HuH-7 (cell line): Measurements from ENCODE around the gene ZNF420.
A peak's percentile ranks its signal among the peaks of the same experiment; 100 is the strongest.
"Not testable (repeated sequence)": the region's sequence is repeated elsewhere in the genome, so short reads cannot be mapped to it uniquely, and the experiment has no call there.

Experiments
- DNase-seq: peaks from one replicate; pipeline ENCODE4 v3.0.0; 2011; ENCODE audit warnings: low spot score

The ZNF420 gene

DNA sequence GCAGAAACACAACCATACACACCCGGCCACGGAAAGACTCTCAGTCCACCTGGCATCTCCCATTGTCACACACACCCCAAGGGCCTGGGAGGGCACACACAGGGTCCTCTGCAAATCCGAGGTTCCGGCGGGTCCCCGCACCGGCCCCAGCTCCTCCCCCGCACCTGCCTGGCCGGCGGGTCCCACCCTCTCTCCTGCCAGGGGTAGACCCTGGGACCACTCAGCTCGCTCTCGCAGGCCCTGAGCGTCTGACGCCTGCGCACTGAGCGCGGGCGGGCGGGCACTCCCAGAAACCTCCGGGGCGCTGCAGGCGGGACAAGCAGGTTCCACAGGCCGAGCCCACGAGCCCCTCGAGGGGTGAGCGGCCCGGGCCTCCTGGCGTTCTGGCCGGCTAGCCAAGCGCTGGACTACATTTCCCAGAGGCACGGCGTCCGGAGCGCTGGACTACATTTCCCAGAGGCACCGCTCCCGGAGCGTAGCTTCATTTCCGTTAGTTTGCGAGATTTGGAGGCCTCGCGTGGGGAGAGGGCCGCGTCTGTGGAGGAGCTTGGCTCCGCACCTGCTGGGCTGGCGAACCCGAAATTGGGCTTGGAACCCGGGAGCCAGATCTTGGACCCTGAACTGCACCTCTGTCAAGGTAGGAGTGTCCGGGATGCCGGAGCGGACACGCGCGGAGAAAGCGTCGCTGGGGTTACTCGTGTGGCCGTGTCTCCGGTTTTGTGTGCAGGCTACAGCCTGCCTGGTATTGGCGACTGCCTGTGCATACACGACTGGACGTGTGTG is at the start of gene ZNF420:
Gene ZNF420, plus strand, starts transcription at position 500 of the 783 bp plus-strand sequence. CDS start 10,686 bp downstream, outside the sequence.
- peak; percentile 76 for DNase-seq

DNA sequence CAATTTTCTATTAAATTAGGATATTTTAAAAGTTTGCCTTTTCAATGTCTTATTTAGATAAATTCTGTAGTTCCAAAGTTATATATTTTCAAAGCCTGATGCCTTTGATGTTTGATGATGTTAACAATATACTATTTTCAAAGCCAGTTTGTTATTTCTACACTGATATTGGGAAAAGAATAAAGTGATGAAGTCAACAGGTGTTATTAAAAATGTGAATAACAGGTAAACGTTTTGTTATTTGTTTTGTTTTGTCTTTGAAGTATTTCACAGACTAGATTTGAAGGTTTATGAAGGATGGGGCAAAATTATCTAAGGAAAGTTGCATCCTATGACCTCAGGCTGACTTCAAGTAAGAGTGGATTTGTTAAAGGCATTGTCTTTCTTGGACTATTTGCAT is 33.1 kb upstream of the ZNF420 start:
- no peak for DNase-seq

DNA sequence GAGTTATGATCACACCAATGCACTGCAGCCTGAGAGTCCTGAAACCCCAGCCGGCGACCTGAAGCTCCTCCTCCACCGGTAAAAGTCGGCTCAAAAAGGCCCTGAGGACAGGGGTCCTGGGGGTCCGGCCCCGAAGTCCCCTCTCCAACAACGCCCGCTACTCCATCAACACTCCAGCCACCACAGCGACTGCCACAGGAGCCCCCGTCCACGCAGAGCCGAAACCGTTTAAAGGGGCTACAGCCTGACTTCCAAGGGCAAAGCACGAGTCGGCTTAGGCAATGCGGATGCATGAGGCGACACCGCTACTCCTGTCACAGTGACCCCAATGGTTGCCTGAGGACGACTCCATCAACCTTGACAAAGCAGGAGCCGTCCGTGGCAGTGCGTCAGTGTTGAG is 22.9 kb upstream of the ZNF420 start:
- DNase-seq = no peak

DNA sequence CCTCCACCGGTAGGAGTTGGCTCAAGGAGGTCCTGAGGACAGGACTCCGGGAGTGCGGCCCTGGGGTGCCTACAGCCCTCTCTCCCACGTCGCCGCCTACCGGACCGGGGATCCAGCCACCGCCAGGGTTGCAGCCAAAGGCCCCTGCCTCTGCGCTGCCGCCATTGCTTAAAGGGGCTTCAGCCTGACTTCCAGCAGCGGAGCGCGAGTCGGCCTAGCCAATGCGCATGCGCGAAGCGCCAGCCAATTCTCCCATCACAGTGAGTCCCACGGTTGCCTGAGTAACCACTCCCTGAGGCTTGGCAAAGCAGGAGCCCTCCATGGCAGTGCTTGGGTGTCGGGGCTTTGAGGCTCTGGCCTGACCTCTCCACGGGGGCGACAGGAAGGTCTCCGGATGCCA is 21.5 kb upstream of the ZNF420 start:
- DNase-seq = no peak

DNA sequence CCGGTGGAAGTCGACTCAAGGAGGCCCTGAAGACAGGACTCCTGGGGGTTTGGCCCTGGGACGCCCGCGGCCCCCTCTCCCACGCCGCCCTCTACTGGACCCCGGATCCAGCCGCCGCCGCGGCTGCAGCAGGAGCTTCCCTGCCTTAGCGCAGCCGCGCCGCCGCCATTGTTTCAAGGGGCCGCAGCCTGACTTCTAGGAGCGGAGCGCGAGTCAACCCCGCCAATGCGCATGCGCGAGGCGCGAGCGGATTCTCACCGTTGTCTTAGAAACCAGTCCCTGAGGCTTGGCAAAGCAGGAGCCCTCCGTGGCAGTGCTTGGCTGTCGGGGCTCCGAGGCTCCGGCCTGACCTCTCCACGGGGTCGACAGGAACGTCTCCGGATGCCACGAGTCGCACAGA is 19.1 kb upstream of the ZNF420 start:
- no peak for DNase-seq

DNA sequence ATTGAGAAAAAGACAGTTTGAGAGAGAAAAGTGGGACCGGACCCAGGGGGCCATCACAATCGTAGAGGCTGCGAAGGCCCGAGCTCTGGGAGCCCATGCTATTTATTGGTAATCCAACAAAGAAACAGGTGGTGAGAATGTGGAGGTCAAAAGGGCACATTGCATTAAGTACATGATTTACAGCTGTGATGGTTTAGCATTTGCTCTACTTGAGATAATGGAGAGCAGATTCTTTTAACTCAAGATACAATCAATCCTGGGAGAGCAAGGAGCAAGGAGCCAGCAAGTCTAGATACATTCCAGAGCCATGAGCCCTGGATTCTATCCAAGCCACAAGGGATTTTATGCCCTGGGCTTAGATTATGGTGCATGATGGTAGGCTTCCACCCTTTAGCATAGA is 13.3 kb upstream of the ZNF420 start:
- not testable (repeated sequence) for DNase-seq

DNA sequence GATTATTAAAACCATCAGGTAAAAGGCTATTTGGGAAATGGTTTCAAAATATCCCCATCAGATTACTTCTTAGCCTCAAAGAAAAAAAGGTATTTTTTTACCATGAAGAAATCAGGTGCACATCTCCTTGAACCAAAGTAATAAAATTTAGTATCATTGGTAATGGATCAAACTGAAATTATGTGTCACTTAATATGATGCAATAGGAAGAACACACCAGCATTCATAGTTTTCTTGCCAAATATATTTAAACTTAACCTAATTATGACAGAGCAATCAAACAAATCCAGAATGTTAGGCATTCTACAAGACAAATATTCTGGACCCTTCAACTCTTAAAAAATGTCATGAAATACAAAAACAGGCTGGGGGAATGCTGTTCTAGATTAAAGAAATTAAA is 4.1 kb upstream of the ZNF420 start:
- no peak for DNase-seq

DNA sequence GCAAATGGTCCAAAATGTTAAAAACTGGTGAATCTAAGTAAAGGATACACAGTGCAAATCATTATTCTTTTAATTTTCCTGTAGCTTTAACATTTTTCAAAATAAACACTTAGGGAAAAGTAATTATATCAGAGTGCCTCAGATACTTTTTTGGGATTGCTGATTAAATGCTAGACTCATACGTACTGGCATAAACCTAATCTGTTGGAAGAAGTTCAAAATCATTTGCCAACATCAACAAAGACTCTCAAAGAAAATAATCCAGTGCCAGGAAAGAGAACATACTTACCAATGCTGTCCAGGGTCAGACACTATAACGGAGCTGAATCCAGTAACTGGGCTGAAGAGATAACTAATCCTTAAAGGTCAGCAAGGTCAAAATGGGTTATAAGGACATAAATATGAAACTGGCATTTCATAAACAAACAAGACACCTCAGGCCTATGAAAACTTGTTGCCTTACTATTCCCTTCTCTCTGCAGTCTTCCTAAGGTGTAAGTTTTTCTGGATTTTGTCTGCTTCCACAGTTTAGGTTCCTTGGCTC is 3.3 kb upstream of the ZNF420 start:
- no peak for DNase-seq

DNA sequence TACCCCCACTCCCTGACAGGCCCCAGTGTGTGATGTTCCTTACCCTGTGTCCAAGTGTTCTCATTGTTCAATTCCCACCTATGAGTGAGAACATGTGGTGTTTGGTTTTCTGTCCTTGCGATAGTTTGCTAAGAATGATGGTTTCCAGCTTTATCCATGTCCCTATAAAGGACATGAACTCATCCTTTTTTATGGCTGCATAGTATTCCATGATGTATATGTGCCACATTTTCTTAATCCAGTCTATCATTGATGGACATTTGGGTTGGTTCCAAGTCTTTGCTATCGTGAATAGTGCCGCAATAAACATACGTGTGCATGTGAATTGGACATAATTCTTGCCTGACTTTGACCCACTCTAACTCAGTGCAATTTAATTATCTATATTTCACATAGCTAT is 1.7 kb upstream of the ZNF420 start:
- DNase-seq = not testable (repeated sequence)

DNA sequence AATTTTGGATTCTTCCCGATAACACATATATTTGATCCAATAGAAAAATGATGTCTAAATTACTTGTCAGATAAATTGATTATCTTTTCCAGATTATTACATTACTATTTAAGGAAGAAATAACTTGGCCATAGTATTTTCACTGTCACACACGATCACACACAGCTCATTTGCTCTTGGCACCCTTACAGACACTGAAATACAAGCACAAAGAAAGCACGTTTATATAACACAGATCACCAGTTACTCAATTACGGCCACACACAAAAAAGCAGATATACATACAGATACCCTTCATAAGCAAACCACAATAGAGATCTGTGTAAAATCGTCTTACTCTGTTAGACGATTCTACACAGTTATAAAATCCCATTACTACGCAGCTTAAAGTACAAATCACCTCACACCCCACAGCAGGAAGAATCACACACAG is 716 bp upstream of the ZNF420 start:
- DNase-seq = no peak

DNA sequence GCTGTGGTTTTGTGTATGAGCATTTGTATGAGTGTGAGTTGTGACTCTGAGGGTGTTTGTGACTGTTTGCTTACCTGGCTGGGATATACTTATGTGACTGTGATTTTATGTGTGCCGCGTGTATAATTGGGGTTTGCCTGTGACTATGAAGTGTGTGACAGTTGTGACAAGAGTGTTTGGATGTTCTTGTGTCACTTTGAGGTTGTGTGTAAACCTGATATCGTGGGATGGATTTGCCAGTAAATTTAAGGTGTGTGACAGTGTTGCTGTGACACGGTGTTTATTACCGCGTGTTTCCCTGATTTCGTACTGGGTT is 442 bp downstream of the ZNF420 start:
- no peak for DNase-seq

DNA sequence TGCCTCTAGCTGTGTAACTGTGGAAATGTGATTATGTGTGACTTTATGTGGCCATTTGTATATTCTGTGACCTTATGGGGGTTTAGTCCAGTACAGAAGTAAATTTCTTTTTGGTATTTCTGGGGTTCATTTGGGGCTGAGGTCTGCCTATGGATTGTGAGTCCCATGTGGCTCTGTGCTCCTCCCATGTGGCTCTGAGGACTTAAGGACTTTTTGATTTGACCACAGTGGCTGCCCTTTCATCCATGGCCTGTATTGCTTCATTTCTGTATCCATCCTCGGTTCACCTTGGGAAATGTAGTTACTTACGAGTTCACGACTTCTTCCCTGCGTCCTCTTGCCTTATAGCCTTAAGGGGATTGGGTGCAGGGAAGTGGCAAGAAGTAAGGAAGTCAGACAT is 1.0 kb downstream of the ZNF420 start:
- no peak for DNase-seq

DNA sequence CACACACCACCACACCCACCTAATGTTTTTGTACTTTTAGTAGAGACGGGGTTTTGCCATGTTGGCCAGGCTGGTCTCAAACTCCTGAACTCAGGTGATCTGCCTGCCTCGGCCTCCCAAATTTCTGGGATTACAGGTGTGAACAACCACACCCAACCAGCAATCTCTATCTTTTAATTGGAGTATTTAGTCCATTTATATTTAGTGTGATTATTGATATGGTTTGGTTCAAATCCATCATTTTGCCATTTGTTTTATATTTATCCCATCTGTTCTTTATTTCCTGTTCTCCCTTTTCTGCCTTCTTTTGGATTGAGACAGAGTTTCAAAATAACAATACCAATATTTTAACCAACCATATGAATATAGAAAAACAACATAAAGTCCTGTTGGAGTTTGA is 4.1 kb downstream of the ZNF420 start:
- DNase-seq = no peak

DNA sequence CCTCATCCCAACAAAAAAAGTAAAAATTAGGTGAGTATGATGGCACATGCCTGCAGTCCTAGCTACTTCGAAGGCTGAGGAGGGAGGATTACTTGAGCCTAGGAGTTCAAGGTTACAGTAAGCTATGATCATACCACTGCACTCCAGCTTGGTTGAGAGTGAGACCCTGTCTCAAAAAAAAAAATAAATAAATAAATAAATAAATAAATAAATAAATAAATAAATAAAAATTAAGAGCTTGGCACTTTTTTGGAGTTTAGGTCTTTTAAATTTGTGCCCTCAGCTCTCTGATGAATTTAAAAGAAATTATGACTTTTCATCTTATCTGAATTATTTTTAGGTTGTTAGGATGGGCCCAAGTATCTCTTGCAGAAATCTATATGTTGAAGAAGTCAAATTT is 8.9 kb downstream of the ZNF420 start:
- no peak for DNase-seq

DNA sequence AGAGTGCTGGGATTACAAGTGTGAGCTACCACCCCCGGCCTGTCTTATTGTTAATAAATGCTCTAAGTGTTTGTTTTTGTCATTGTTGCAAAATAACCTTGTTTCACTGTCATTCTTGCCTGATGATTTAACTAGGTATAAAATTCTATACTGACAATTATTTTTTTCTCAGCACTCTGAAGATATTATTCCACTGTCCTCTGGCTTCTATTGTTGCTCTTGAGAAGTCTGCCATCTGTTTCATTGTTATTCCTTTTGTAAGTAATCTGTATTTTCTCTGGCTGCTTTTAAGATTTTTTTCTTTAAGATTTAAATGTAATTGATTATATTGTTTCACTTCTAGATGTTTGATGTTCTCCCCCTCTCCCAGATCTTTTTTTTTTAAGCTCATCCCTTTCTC is 17.6 kb downstream of the ZNF420 start:
- no peak for DNase-seq

DNA sequence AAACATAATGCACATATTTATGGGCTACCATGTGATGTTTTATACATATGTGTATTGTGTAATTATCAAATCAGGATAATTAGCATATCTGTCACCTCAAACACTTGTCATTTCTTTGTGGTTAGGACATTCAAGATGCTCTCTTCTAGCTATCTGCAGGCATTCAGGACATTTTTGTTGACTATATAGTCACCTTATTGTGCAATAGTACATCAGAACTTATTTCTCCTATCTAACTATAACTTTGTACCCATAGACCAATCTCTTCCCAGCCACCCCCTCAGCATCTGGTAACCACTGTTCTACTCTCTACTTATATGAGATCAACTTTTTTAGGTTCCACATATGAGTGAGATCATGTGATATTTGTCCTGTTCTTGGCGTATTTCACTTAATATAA is 20.3 kb downstream of the ZNF420 start:
- DNase-seq = no peak

DNA sequence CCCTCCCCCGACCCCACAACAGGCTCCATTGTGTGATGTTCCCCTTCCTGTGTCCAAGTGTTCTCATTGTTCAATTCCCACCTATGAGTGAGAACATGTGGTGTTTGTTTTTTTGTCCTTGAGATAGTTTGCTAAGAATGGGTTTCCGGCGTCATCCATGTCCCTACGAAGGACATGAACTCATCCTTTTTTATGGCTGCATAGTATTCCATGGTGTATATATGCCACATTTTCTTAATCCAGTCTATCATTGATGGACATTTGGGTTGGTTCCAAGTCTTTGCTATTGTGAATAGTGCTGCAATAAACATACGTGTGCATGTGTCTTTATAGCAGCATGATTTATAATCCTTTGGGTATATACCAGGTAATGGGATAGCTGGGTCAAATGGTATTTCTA is 25.9 kb downstream of the ZNF420 start:
- not testable (repeated sequence) for DNase-seq

DNA sequence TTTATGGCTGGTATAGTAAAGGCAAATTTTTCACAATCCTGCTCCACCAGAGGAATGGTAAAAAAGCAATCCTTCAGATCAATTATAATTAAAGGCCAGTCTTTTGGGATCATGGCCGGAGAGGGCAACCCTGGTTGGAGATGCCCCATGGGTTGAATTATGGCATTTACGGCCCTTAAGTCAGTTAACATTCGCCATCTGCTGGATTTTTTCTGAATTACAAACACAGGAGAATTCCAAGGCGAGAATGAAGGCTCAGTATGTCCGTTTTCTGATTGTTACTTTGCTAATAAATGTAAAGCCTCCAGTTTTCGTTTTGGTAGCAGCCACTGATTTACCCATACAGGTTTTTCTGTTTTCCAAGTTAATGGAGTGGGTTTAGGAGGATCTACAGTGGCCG is 33.5 kb downstream of the ZNF420 start:
- DNase-seq = not testable (repeated sequence)

DNA sequence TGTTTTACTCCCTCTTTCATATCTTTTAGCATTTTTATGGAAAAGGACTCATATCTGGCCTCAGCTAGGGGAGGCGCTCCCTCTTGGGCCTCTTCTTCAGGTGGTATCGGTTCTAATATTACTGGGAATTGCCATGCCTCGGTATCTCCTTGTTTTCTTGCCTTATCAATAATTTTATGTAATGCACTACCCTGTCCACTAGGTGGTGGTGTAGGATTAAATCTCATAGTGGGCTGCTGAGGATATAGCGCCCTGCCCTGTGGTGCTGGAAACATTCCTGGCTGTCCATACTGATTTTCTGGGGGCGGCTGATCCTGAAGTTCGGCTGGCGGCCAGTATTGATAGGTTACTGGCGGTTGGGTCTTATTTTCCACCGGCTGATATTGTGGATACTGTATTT is 35.8 kb downstream of the ZNF420 start:
- DNase-seq = no peak

DNA sequence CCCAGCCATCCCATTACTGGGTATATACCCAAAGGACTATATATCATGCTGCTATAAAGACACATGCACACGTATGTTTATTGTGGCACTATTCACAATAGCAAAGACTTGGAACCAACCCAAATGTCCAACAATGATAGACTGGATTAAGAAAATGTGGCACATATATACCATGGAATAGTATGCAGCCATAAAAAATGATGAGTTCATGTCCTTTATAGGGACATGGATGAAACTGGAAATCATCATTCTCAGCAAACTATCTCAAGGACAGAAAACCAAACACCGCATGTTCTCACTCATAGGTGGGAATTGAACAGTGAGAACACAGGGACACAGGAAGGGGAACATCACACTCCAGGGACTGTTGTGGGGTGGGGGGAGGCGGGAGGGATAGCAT is 43.9 kb downstream of the ZNF420 start:
- not testable (repeated sequence) for DNase-seq

DNA sequence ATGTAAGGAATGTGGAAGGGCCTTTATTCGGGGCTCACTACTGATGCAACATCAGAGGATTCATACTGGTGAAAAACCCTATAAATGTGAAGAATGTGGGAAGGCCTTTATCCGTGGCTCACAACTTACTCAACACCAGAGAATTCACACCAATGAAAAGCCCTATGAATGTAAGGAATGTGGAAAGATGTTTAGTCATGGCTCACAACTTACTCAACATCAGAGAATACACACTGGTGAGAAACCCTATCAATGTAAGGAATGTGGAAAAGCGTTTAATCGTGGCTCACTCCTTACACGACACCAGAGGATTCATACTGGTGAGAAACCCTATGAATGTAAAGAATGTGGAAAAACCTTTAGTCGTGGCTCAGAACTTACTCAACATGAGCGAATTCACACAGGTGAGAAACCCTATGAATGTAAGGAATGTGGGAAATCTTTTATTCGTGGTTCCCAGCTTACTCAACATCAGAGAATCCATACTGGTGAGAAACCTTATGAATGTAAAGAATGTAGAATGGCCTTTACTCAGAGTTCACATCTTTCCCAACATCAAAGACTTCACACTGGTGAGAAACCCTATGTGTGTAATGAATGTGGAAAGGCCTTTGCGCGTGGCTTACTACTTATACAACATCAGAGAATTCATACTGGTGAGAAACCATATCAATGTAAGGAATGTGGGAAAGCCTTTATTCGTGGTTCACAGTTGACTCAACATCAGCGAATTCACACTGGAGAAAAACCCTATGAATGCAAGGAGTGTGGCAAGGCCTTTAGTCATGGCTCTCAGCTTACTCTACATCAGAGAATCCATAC is 50.0 kb downstream of the ZNF420 start:
- DNase-seq = no peak

DNA sequence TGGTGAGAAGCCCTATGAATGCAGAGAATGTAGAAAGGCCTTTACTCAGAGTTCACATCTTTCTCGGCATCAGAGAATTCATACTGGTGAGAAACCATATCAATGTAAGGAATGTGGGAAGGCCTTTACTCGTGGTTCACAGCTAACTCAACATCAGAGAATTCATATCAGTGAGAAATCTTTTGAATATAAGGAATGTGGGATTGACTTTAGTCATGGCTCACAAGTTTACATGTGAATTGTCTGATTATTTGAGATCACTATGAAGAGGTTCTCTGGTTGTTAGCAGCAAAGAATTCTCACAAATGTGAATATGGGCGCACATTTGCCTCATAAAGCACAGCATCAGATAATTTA is 50.6 kb downstream of the ZNF420 start:
- DNase-seq = no peak

DNA sequence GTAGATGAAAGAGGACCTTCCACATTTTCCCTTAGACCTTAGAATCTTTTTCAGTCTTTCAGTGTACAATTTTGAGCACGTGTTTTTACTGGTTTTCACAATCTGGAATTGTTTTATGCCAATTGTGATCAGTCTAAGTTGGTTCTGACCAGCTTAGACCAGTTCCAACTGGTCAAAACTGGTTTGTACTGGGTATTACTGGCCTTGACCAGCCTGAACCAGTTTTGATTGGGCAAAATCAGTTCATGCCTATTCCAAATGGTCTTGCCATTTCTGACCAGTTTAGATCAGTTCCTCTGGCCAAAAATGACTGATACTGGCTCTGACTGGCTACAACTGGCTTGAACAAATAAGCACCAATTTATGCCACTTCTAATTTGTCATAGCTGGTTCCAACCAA is 57.9 kb downstream of the ZNF420 start:
- DNase-seq = no peak
